SU-DHL-6 (cell line): ENCODE data around the gene ZBTB7B.

Experiments used
- H2AFZ ChIP-seq: fragments of 200-600 bp; sonication (generic); 2 replicates; pipeline ENCODE4 v1.6.1; 2014; ENCODE audit warnings: low read depth, mild to moderate bottlenecking, moderate library complexity, mixed read lengths, antibody characterized with exemption, low read length; ENCODE audit not compliant: severe bottlenecking
- H3F3A ChIP-seq: fragments of 200-600 bp; shearing (Covaris generic); 2 replicates; pipeline ENCODE4 v1.6.0; 2016; ENCODE audit warnings: antibody characterized with exemption, mild to moderate bottlenecking; ENCODE audit not compliant: insufficient read depth
- H3K27ac ChIP-seq: fragments of 200-600 bp; sonication (generic); 2 replicates; pipeline ENCODE4 v1.5.1; 2016; ENCODE audit warnings: low read depth, mild to moderate bottlenecking, low read length, moderate library complexity, mixed read lengths
- H3K27me3 ChIP-seq: fragments of 200-600 bp; sonication (generic), shearing (Covaris generic); 2 replicates; pipeline ENCODE4 v1.6.0; 2014; ENCODE audit warnings: mild to moderate bottlenecking, low read length
- H3K36me3 ChIP-seq: fragments of 200-600 bp; sonication (generic); 2 replicates; pipeline ENCODE4 v1.6.1; 2014; ENCODE audit warnings: mild to moderate bottlenecking, low read length, mixed read lengths
- H3K4me2 ChIP-seq: fragments of 300-600, 200-600 bp; shearing (Covaris generic), sonication (generic); 2 replicates; pipeline ENCODE4 v1.6.0; 2014; ENCODE audit warnings: low read length, low read depth, mild to moderate bottlenecking; ENCODE audit not compliant: poor library complexity, severe bottlenecking
- H3K4me3 ChIP-seq: fragments of 200-600 bp; sonication (generic); 2 replicates; pipeline ENCODE4 v1.5.1; 2014; ENCODE audit warnings: antibody characterized with exemption, low read length, mild to moderate bottlenecking, mixed read lengths; ENCODE audit not compliant: insufficient read depth, poor library complexity, severe bottlenecking
- H3K79me2 ChIP-seq: fragments of 200-600 bp; sonication (generic); 2 replicates; pipeline ENCODE4 v1.6.1; 2014; ENCODE audit warnings: mild to moderate bottlenecking, low read length, moderate library complexity; ENCODE audit not compliant: insufficient read depth
- H3K9ac ChIP-seq: fragments of 200-600 bp; sonication (generic); 2 replicates; pipeline ENCODE4 v1.7.0; 2014; ENCODE audit warnings: mild to moderate bottlenecking, low read length
- H3K9me2 ChIP-seq: fragments of 200-600 bp; sonication (generic); replicated peaks from 2 replicates; pipeline ENCODE4 v1.6.1; 2014; ENCODE audit warnings: low read length; ENCODE audit not compliant: insufficient read depth
- H3K9me3 ChIP-seq: fragments of 200-600 bp; sonication (generic); 2 replicates; pipeline ENCODE4 v1.6.1; 2014; ENCODE audit warnings: low read length, mixed read lengths; ENCODE audit not compliant: insufficient read depth
- H4K20me1 ChIP-seq: fragments of 200-600 bp; sonication (generic); 2 replicates; pipeline ENCODE4 v1.6.1; 2014; ENCODE audit warnings: low read depth, mild to moderate bottlenecking, antibody characterized with exemption, low read length, moderate library complexity, mixed read lengths
- CTCF ChIP-seq: fragments of 200-600 bp; sonication (generic); IDR thresholded peaks from one replicate; pipeline ENCODE4 v1.5.1; 2017; ENCODE audit warnings: antibody characterized with exemption, mild to moderate bottlenecking, low read length, moderate library complexity; ENCODE audit not compliant: insufficient read depth, poor library complexity, severe bottlenecking
- EZH2phosphoT487 ChIP-seq: fragments of 200-600 bp; sonication (generic), shearing (Covaris generic); conservative IDR thresholded peaks from 2 replicates; pipeline ENCODE4 v1.6.1; 2018; ENCODE audit warnings: mild to moderate bottlenecking, antibody characterized with exemption, low read length, moderate library complexity, mixed read lengths

ZBTB7B gene

GRCh38 chr1:155043793-155044192 lies 41.2 kb downstream of the ZBTB7B start:
- Histone ChIP-seq H3K27ac (no peak overlapping the region), H3K4me2 (no peak overlapping the region), H3K9me3 (no peaks in the 10 kb centered on the region), H3K36me3 (no peaks in the 10 kb centered on the region), H3F3A (no peaks in the 10 kb centered on the region), H4K20me1 (no peaks in the 10 kb centered on the region), H3K27me3 (no peaks in the 10 kb centered on the region), H2AFZ (no peak overlapping the region), H3K9ac (no peak overlapping the region), H3K9me2 (no peaks in the 10 kb centered on the region), H3K4me3 (no peak overlapping the region), H3K79me2 (no peaks in the 10 kb centered on the region)
- TF ChIP-seq CTCF (no peak), EZH2phosphoT487 (no peak)

GRCh38 chr1:155044365-155044764 lies 41.8 kb downstream of the ZBTB7B start:
- no peaks in the 10 kb centered on the region for H3K36me3 ChIP-seq
- H3K27ac ChIP-seq, result no peak overlapping the region
- no peaks in the 10 kb centered on the region for H3F3A ChIP-seq
- H3K4me2 ChIP-seq, result no peak overlapping the region
- H3K27me3 ChIP-seq, result no peaks in the 10 kb centered on the region
- no peak overlapping the region for H2AFZ ChIP-seq
- no peaks in the 10 kb centered on the region for H3K9me3 ChIP-seq
- no peaks in the 10 kb centered on the region for H4K20me1 ChIP-seq
- no peak overlapping the region for H3K4me3 ChIP-seq
- TF ChIP-seq CTCF (no peak), EZH2phosphoT487 (no peak)
- H3K9ac ChIP-seq, result no peak overlapping the region
- H3K79me2 ChIP-seq, result no peaks in the 10 kb centered on the region
- H3K9me2 ChIP-seq, result no peaks in the 10 kb centered on the region

GRCh38 chr1:155044812-155045657 lies 42.4 kb downstream of the ZBTB7B start:
- Histone ChIP-seq H4K20me1 (no peaks in the 10 kb centered on the region), H3K36me3 (no peaks in the 10 kb centered on the region), H3K27me3 (no peaks in the 10 kb centered on the region), H3K4me2 (no peak overlapping the region), H2AFZ (no peak overlapping the region), H3K9me2 (no peaks in the 10 kb centered on the region), H3K27ac (no peak overlapping the region), H3K9me3 (no peaks in the 10 kb centered on the region), H3K79me2 (no peaks in the 10 kb centered on the region), H3K4me3 (no peak overlapping the region), H3K9ac (no peak overlapping the region), H3F3A (no peaks in the 10 kb centered on the region)
- TF ChIP-seq EZH2phosphoT487, result no peak
- TF ChIP-seq CTCF, result peak; percentile 62
